GM10847 (cell line): Measurements from ENCODE around the gene TMEM132C.

Experiments used
- POLR2A ChIP-seq: IDR thresholded peaks from 2 replicates; pipeline ENCODE4 v1.6.1; 2011; ENCODE audit not compliant: insufficient read length; ENCODE audit errors: extremely low read depth

The TMEM132C gene

GRCh38 chr12:128356547-128356946 lies 89.6 kb downstream of the TMEM132C start:
- no peak for TF ChIP-seq POLR2A

DNA sequence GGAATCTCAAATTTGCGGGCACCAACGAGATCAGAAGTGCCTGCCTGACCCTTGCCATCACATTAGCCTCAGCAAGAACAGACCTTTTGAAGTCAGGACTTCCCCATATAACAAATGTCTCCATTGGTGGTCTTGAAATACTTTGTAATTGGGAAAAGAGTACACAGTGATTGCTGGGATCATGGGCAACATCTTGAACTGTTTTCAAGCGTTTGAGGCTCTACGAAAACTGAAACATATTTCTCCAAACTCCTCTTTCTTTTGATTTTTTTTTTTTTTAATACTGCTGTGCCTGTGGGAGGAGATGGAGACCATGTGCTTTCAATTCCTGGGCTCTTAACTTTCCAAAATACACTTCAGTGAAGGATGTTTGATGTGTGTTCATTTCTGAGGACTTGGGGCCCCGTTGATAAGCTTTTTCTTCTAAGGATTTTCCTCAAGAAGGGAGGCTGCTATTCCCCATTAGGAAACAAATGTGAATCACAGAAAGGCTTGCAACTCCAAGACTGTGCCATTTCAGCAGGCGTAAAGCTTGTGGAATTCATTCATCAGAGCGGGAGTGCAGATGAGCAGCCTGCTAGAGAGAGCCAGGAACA lies 94.5 kb downstream of the TMEM132C start:
- no peak for TF ChIP-seq POLR2A

DNA sequence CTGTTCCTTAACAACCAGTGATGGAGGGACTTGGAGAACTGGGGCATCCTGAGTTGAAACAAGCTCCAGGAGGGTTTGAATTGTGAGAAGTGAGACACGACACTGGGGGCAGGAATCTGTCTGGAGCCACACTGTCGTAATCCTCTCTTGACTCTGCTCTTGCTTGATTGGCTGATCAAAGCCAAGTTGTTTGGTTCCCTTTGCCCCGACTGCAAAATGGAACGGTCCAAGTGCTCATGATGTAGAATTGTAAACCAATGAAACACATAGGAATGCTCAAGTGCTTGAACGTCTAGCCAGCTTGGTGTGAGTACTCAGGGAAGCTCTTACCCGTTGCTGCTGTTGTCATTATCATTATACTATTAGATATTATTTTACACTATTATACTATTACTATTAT lies 98.1 kb downstream of the TMEM132C start:
- TF ChIP-seq POLR2A, result no peak

DNA sequence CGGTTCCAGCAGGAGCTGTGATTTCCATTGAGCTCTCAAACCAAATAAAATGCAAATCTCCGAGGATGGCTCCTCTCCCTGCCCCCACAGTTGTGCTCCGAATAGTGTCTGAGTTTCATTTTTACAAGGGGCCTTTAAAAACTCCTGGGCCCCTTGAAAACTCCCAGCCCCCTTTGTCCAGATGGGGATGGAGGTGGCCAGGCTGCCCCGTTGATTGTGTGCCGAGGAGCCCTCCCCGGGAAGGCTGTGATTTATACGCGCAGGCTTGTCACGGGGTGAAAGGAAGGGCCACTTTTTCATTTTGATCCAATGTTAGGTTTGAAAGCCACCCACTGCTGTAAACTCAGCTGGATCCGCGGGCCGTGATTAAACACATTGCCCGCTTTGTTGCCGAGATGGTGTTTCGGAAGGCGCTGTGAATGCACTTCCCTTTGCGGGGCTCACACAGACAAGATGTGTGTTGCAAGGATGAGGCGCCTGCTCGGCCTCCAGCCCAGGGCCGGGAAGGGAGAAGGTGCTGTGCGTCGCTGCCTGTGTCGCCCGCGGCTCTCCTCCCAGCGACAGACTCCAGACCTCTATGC lies 98.8 kb downstream of the TMEM132C start:
- TF ChIP-seq POLR2A, result no peak

- no peak for TF ChIP-seq POLR2A
Measured at GRCh38 chr12:128367961-128368360, 101.0 kb downstream of the TMEM132C start.

GRCh38 chr12:128381541-128381940 lies 114.6 kb downstream of the TMEM132C start:
- no peak for TF ChIP-seq POLR2A

DNA sequence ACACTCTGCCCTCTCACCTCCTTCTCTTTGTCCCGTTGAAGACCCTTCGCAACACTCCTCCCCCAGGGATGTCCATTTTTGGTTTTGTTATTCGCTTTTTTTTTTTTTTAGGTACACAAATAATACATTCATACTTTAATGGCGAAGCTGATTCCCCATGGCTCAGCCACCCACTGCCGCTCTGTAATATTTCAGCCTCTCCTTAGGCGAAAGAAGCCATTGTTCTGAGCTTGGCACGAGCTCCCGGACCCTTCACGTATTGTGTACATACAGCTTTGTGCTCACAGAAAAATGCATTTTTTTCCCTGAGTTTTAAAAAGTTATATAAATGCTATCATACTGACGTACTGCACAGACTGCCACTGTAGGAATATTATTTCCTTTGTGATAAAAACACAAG lies 115.0 kb downstream of the TMEM132C start:
- no peak for TF ChIP-seq POLR2A

- no peak for TF ChIP-seq POLR2A
Measured at GRCh38 chr12:128382946-128383345, 116.0 kb downstream of the TMEM132C start.

GRCh38 chr12:128383357-128383937 lies 116.5 kb downstream of the TMEM132C start:
- TF ChIP-seq POLR2A, result no peak

DNA sequence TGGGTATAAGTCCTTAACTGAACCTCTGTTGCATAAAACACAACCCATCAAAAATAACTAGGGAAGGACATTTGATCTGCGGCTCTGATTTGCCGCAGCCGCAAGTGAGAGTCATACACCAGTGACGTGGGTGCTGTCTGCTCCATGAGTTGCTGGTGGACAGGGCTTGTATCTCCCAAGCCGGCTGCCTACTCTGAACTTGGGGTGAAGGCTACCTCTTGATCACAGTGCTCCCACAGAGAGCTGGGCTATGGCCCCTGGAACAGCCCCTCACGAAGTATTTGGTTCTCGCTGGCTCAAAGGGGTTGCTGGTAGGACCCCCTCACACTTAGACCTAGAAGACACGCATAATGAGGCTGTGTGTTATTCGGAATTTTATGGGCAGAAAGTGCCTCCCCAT lies 118.8 kb downstream of the TMEM132C start:
- TF ChIP-seq POLR2A, result no peak

DNA sequence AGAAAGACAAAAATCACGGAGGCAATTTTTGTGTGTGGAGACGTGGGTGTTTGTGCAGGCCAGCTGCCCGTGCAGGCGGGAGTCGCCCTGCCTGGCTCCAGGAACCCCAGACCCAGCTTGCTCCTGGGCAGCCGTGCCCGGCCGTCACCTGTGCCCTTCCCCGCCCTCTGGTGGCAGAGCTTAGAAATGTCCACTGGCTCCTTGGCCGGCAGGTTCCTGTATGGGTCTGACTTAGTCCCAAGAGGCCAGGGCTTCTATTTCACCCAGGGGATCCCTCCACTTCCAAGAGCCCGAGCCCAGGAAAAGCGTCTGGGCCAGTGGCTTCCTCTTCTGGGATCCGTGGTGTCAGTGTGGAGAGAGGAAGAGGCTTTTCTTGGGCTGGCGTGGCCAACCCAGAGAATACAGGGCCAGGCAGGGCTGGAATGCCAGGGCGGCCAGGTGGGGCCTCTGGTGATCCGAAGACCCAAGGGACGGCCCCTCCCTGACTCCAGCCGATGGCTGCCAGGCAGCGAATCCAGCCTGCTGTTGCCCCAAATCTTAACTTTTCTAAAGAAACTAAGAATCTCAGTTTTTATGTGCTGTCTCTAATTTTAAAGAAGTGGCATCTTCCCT lies 120.9 kb downstream of the TMEM132C start:
- TF ChIP-seq POLR2A, result no peak

DNA sequence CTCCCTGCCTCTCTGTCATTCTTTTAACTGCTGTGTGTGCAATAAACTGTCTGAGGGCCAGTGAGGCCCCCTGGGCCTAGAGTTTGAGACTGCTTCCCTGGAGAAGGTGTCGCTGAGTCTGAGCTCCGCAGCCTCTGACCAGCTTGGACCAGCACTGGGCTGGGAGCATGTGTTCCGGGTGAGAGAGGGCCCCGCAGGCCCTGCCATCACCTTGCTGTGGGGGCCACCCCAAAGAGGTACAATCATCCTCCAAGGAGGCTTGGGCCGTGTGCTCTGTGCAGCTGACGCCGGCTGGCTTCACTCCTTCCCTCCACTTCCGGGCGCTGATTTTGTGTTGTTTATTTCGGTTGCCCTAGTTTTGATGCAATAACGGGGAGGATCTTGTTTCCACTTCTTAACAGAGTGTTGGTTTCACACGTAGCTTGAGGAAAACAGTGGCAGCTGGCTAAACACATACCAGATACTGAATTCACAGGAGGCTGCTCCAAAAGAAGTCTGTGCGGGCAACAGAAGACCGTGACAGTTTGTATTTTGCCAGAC lies 121.6 kb downstream of the TMEM132C start:
- no peak for TF ChIP-seq POLR2A

DNA sequence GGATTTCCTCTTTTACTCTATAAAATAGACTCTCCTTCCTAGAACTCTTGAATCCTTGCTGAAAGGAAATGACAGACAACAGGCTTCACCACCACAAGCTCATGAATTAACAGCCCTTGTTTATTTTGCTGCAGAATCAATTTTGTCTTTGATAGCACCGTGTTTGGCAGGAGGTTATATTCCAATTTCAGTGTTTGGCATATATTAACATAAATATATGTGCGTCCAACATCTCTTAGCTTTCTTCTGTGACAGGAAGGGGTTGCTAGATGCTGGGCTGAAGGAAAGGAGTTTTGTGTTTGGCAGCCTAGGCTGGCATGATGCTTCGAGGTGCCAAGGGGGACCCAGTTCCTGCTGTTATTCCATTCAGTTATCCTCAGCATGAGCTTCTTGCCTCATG lies 126.4 kb downstream of the TMEM132C start:
- no peak for TF ChIP-seq POLR2A

DNA sequence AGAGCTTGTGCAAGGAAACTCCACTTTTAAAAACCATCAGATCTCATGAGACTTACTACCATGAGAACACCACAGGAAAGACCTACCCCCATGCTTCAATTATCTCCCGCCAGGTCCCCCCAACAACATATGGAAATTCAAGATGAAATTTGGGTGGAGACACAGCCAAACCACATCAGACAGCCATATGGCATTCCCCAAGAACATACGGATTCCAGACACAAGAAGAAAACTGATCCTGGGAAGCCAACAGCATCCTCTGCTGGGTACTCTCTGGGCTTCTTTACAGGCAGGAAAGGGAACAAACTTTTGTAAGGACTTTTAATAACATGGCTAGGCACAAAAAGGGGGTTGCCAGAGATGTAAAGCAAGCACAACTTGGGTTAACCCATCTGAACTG lies 127.2 kb downstream of the TMEM132C start:
- no peak for TF ChIP-seq POLR2A

DNA sequence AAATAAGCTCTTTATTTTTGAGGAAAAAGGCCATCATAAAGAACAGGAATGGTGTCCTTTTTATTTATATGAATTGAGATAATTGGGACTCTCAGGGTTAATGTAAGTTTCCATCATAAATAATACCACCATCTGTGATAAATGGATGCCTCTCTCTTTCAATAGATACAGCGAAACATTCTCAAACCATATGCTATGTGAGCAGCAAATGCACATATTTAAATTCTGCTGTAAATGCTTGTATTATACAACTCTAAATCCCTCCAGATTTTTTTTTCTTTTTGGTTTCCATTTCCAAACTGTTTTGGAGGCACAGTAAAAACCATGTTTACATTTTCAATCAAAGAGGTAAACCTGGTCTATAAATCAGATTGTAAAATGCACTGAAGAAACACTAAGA lies 132.3 kb downstream of the TMEM132C start:
- TF ChIP-seq POLR2A, result no peak
